KMS-11 (cell line): ENCODE measurements around the gene RAPSN.

Experiments
- H2AFZ ChIP-seq: fragments of 200-600 bp; sonication (generic); 2 replicates; pipeline ENCODE4 v1.6.1; 2016; ENCODE audit warnings: antibody characterized with exemption, mixed run types, low read depth
- H3K27ac ChIP-seq: fragments of 200-600 bp; sonication (generic); 2 replicates; pipeline ENCODE4 v1.6.1; 2016; ENCODE audit warnings: mild to moderate bottlenecking, mixed run types
- H3K27me3 ChIP-seq: fragments of 200-600 bp; sonication (generic); 2 replicates; pipeline ENCODE4 v1.6.1; 2017; ENCODE audit warnings: mild to moderate bottlenecking, low read depth, mixed run types, moderate library complexity; ENCODE audit not compliant: insufficient read depth
- H3K36me3 ChIP-seq: fragments of 200-600 bp; sonication (generic); 2 replicates; pipeline ENCODE4 v1.6.1; 2017; ENCODE audit warnings: mild to moderate bottlenecking, mixed run types; ENCODE audit not compliant: insufficient read depth
- H3K4me1 ChIP-seq: fragments of 200-600 bp; sonication (generic); 2 replicates; pipeline ENCODE4 v1.6.1; 2016; ENCODE audit warnings: mild to moderate bottlenecking, low read depth, mixed run types; ENCODE audit not compliant: poor library complexity, severe bottlenecking
- H3K4me2 ChIP-seq: fragments of 200-600 bp; sonication (generic); 2 replicates; pipeline ENCODE4 v1.7.0; 2016; ENCODE audit warnings: mild to moderate bottlenecking, mixed run types
- H3K4me3 ChIP-seq: fragments of 200-600 bp; sonication (generic); IDR thresholded peaks from 2 replicates; pipeline ENCODE4 v1.6.1; 2017; ENCODE audit warnings: low read depth, low read length, mixed read lengths; ENCODE audit not compliant: insufficient read depth
- H3K79me2 ChIP-seq: fragments of 200-600 bp; sonication (generic); 2 replicates; pipeline ENCODE4 v1.6.1; 2016; ENCODE audit warnings: low read depth, mixed run types; ENCODE audit not compliant: insufficient read depth
- H3K9ac ChIP-seq: fragments of 200-600 bp; sonication (generic); 2 replicates; pipeline ENCODE4 v1.6.1; 2016; ENCODE audit warnings: mild to moderate bottlenecking, mixed run types
- H4K20me1 ChIP-seq: fragments of 200-600 bp; sonication (generic); 2 replicates; pipeline ENCODE4 v1.6.1; 2016; ENCODE audit warnings: mild to moderate bottlenecking, mixed run types; ENCODE audit not compliant: insufficient read depth
- TF ChIP-seq, protein P1 (sequence below): fragments of 200-600 bp; sonication (generic); conservative IDR thresholded peaks from 2 replicates; pipeline ENCODE4 v1.6.1; 2017; ENCODE audit warnings: low read depth, mild to moderate bottlenecking, antibody characterized with exemption, low read length, moderate library complexity, mixed read lengths

RAPSN gene

DNA sequence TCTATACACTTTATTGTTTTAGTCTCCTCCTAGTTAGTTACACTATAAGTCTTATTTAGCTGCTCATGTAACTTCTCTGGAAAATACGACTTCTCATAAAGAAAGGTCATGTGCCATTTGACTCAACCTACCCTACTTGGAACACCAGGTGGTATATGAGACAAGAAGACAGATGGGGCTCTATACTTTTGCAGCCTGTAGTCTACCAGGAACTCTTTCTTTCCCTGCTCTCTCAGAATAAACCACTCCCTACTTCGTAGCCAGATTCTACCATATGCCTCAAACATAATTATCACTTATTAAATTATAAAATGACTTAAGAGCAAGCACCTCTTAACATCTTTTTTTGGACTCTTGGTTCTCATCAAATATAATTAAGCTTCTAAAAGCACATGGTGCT is 38.5 kb upstream of the RAPSN start:
- Histone ChIP-seq H2AFZ (no peak overlapping the region), H3K27ac (no peak overlapping the region), H3K4me1 (peaks cover 4% of the 10 kb centered on the region), H3K27me3 (no peaks in the 10 kb centered on the region), H3K9ac (no peak overlapping the region), H3K36me3 (no peaks in the 10 kb centered on the region; the same call in 1 of the 2 replicates), H3K79me2 (peaks cover 35% of the 10 kb centered on the region), H4K20me1 (no peaks in the 10 kb centered on the region), H3K4me3 (no peak overlapping the region), H3K4me2 (no peak overlapping the region)
- TF ChIP-seq, protein P1, sequence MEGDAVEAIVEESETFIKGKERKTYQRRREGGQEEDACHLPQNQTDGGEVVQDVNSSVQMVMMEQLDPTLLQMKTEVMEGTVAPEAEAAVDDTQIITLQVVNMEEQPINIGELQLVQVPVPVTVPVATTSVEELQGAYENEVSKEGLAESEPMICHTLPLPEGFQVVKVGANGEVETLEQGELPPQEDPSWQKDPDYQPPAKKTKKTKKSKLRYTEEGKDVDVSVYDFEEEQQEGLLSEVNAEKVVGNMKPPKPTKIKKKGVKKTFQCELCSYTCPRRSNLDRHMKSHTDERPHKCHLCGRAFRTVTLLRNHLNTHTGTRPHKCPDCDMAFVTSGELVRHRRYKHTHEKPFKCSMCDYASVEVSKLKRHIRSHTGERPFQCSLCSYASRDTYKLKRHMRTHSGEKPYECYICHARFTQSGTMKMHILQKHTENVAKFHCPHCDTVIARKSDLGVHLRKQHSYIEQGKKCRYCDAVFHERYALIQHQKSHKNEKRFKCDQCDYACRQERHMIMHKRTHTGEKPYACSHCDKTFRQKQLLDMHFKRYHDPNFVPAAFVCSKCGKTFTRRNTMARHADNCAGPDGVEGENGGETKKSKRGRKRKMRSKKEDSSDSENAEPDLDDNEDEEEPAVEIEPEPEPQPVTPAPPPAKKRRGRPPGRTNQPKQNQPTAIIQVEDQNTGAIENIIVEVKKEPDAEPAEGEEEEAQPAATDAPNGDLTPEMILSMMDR = no peak

DNA sequence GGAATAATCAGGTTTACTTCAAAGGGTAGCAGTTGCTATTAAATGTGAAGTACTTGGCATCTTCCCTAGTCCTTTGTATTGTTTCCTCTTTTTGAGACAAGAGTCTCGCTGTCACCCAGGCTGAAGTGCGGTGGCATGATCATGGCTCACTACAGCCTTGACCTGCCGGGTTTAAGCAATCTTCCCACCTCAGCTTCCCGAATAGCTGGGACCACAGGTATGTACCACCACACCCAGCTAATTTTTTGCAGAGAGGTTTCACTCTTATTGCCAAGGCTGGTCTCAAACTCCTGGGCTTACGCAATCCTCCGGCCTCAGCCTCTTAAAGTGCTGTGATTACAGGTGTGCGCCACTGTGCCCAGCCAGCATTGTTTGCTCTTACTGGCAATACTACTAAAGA is 36.2 kb upstream of the RAPSN start:
- TF ChIP-seq, protein P1 = no peak
- peaks cover 2% of the 10 kb centered on the region for H3K4me1 ChIP-seq
- H3K9ac ChIP-seq = no peak overlapping the region
- H3K79me2 ChIP-seq = peaks cover 13% of the 10 kb centered on the region
- H3K4me2 ChIP-seq = no peak overlapping the region
- no peaks in the 10 kb centered on the region; the same call in 1 of the 2 replicates for H3K36me3 ChIP-seq
- H4K20me1 ChIP-seq = no peaks in the 10 kb centered on the region
- no peak overlapping the region for H2AFZ ChIP-seq
- no peaks in the 10 kb centered on the region for H3K27me3 ChIP-seq
- H3K4me3 ChIP-seq = no peak overlapping the region
- no peak overlapping the region for H3K27ac ChIP-seq

DNA sequence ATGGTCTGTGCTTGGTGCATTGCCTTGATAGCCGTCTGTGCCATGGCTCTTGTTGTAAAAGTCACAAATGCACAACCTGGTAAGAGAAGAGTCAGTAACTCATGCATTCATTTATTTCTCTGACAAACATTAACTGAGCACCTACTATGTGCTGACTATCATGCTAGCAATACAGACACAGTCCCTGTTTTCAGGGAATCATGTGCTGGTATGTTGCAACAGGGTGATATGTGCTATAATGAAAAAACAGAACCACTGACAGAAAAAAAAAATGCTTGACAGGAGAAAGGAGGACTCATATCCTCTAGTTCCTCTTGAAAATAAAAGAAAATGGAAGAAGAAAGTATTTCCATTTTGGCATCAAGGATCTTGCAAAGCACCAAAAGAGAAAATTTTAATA is 34.5 kb upstream of the RAPSN start:
- Histone ChIP-seq H3K36me3 (peaks cover 4% of the 10 kb centered on the region; the same call in 1 of the 2 replicates), H3K79me2 (peaks cover 3% of the 10 kb centered on the region; the same call in 1 of the 2 replicates), H3K4me3 (no peak overlapping the region), H4K20me1 (no peaks in the 10 kb centered on the region), H3K4me2 (no peak overlapping the region), H3K27ac (no peak overlapping the region), H3K4me1 (no peaks in the 10 kb centered on the region), H2AFZ (no peak overlapping the region), H3K9ac (no peak overlapping the region), H3K27me3 (no peaks in the 10 kb centered on the region)
- TF ChIP-seq, protein P1 = no peak

DNA sequence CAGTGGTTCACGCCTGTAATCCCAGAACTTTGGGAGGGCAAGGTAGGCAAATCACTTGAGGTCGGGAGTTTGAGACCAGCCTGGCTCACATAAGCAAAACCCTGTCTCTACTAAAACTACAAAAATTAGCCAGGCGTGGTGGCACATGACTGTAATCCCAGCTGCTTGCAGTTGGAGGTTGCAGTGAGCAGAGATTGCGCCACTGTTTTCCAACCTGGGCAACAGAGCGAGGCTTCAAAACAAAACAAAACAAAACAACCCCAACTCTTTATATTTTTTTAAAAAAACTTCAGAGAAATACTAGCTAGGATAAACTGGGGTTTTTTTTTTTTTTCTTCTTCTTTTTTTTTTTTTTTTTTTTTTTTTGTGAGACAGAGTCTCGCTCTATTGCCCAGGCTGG is 31.8 kb upstream of the RAPSN start:
- no peak overlapping the region for H3K27ac ChIP-seq
- no peaks in the 10 kb centered on the region for H3K79me2 ChIP-seq

More for the DNA sequence above, 31.8 kb upstream of the RAPSN start:
- H3K36me3 ChIP-seq = peaks cover 4% of the 10 kb centered on the region; the same call in 1 of the 2 replicates
- H3K4me3 ChIP-seq = no peak overlapping the region
- TF ChIP-seq, protein P1 = no peak
- H3K4me2 ChIP-seq = no peak overlapping the region
- no peak overlapping the region for H3K9ac ChIP-seq
- H4K20me1 ChIP-seq = no peaks in the 10 kb centered on the region
- no peak overlapping the region for H2AFZ ChIP-seq
- H3K4me1 ChIP-seq = no peaks in the 10 kb centered on the region
- no peaks in the 10 kb centered on the region for H3K27me3 ChIP-seq
